HepG2 (cell line): Measurements from ENCODE around the gene SUPT6H. TPM values are rescaled to one million over a fixed set of nuclear protein-coding genes. Genes with fewer than 3 reads are reported as not detected.

Source experiments
- ARID3A ChIP-seq: IDR thresholded peaks from 2 replicates; pipeline ENCODE4 v1.6.1; 2012; ENCODE audit warnings: low read depth, low read length, improper control_type of control experiment
- ATF7 ChIP-seq, 2 experiments: fragments of 450-650 bp in 1 of 2; sonication (generic) in 1 of 2; formaldehyde crosslinking in 1 of 2; IDR thresholded peaks; 2 replicates each; pipeline versions ENCODE4 v1.4.0 to v1.6.1; 2016 to 2020; ENCODE audit warnings: antibody characterized with exemption in 1 of 2, mild to moderate bottlenecking in 1 of 2, missing genetic modification reagents in 1 of 2
- FOSL2 ChIP-seq: sonication (generic); formaldehyde crosslinking; IDR thresholded peaks from 2 replicates; pipeline ENCODE4 v1.4.0; 2020; ENCODE audit warnings: missing genetic modification reagents
- GFI1 ChIP-seq: sonication (generic); formaldehyde crosslinking; IDR thresholded peaks from 2 replicates; pipeline ENCODE4 v1.5.0; 2020; ENCODE audit warnings: missing genetic modification reagents, mild to moderate bottlenecking, borderline replicate concordance
- MIER3 ChIP-seq: IDR thresholded peaks from 2 replicates; pipeline ENCODE4 v1.6.1; 2016; ENCODE audit warnings: missing compliant biosample characterization, borderline replicate concordance
- MIXL1 ChIP-seq: IDR thresholded peaks from 2 replicates; pipeline ENCODE4 v1.6.1; 2016
- NFKB2 ChIP-seq: sonication (generic); formaldehyde crosslinking; IDR thresholded peaks from 2 replicates; pipeline ENCODE4 v1.4.0; 2020; ENCODE audit warnings: missing genetic modification reagents, borderline replicate concordance
- POLR2AphosphoS5 ChIP-seq: IDR thresholded peaks from 2 replicates; pipeline ENCODE4 v1.6.1; 2012; ENCODE audit warnings: low read depth, low read length
- RARG ChIP-seq: sonication (generic); formaldehyde crosslinking; IDR thresholded peaks from 2 replicates; pipeline ENCODE4 v1.4.0; 2020; ENCODE audit warnings: low read depth, mild to moderate bottlenecking, missing genetic modification reagents
- SMAD9 ChIP-seq: sonication (generic); formaldehyde crosslinking; IDR thresholded peaks from 2 replicates; pipeline ENCODE4 v1.5.1; 2020; ENCODE audit warnings: mild to moderate bottlenecking, missing genetic modification reagents
- ZBTB3 ChIP-seq: sonication (generic); formaldehyde crosslinking; IDR thresholded peaks from 2 replicates; pipeline ENCODE4 v1.4.0; 2020; ENCODE audit warnings: low read depth, mild to moderate bottlenecking, moderate library complexity, missing genetic modification reagents, borderline replicate concordance
- ZFP1 ChIP-seq: IDR thresholded peaks from 2 replicates; pipeline ENCODE4 v1.6.1; 2016
- ZNF704 ChIP-seq: sonication (generic); formaldehyde crosslinking; IDR thresholded peaks from 2 replicates; pipeline ENCODE4 v1.8.1; 2023; ENCODE audit warnings: mild to moderate bottlenecking, inconsistent platforms, moderate library complexity, missing genetic modification reagents, borderline replicate concordance
- ZNF788 ChIP-seq: sonication (generic); formaldehyde crosslinking; IDR thresholded peaks from 2 replicates; pipeline ENCODE4 v1.5.0; 2020; ENCODE audit warnings: mild to moderate bottlenecking, missing genetic modification reagents, borderline replicate concordance
- ZSCAN21 ChIP-seq: sonication (generic); formaldehyde crosslinking; IDR thresholded peaks from 2 replicates; pipeline ENCODE4 v1.8.0; 2022; ENCODE audit warnings: mild to moderate bottlenecking, missing genetic modification reagents, moderate library complexity, borderline replicate concordance
- polyA plus RNA-seq, 8 experiments: library from polyadenylated mRNA; depleted of rRNA in 3 of 8; stranded (reverse) in 7 of 8; unstranded in 1 of 8; fragments of >200 nt; fragmentation: Illumina TruSeq in 4 of 8; extraction: Trizol in 4 of 8; gene quantifications; 2 replicates each; pipeline versions ENCODE4 v1.2.1 to v1.2.3, GENCODE V29; 2011 to 2016; ENCODE audit warnings: low read depth in 4 of 8, missing spikeins in 1 of 8, mixed read lengths in 1 of 8; ENCODE audit not compliant: insufficient read depth in 1 of 8
- total RNA-seq, 5 experiments: library from RNA; depleted of rRNA; stranded (reverse); fragments of >200 nt; fragmentation: Illumina TruSeq; extraction: Trizol; gene quantifications; 2 replicates each; pipeline ENCODE4 v1.2.3, GENCODE V29; 2016; ENCODE audit warnings: low read depth in 1 of 5
- TF ChIP-seq, protein P1 (sequence below): sonication (generic); formaldehyde crosslinking; IDR thresholded peaks from 2 replicates; pipeline ENCODE4 v1.4.0; 2020; ENCODE audit warnings: missing genetic modification reagents
- TF ChIP-seq, protein P2 (sequence below), 2 experiments: fragments of 450-650 bp in 1 of 2; sonication (generic) in 1 of 2; formaldehyde crosslinking; IDR thresholded peaks; 2 replicates each; pipeline versions ENCODE4 v1.5.0 to v1.8.0; 2020 to 2022; ENCODE audit warnings: mild to moderate bottlenecking in 1 of 2, missing genetic modification reagents in 1 of 2
- TF ChIP-seq, protein P3 (sequence below): sonication (generic); formaldehyde crosslinking; conservative IDR thresholded peaks from 2 replicates; pipeline ENCODE4 v1.4.0; 2020; ENCODE audit warnings: mild to moderate bottlenecking, missing genetic modification reagents, moderate library complexity

SUPT6H gene
- total and polyA plus RNA-seq, 2 of the 13 experiments (the other 11 are each of a cell fraction or from before 2014, with no cell fraction given): 32.7 to 39.9 TPM

DNA sequence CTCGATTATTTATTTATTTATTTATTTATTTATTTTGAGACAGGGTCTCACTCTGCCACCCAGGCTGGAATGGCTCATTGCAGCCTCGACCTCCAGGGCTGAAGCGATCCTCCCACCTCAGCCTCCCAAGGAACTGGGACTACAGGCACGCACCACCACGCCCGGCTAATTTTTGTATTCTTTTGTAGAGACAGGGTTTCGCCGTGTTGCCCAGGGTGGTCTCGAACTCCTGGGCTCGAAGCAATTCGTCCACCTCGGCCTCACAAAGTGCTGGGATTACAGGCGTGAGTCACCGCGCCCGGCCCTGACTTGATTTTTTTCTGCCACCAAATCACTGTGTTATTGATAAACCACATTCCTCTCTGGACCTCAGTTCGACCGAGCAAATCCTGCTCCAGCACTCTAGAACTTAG is 57.0 kb downstream of the SUPT6H start (continued):
- TF ChIP-seq NFKB2 (CRISPR knock-in tag): 0 out of 2 replicates have a peak, but pooled peaks have one; percentile 40
- TF ChIP-seq ZNF788: 0 out of 2 replicates have a peak, but pooled peaks have one; percentile 15
- TF ChIP-seq ZFP1: 0 out of 2 replicates have a peak, but pooled peaks have one; percentile 8
- peak; percentile 45; the same call in 1 of the 2 replicates for TF ChIP-seq GFI1 (CRISPR knock-in tag)
- TF ChIP-seq, protein P1, sequence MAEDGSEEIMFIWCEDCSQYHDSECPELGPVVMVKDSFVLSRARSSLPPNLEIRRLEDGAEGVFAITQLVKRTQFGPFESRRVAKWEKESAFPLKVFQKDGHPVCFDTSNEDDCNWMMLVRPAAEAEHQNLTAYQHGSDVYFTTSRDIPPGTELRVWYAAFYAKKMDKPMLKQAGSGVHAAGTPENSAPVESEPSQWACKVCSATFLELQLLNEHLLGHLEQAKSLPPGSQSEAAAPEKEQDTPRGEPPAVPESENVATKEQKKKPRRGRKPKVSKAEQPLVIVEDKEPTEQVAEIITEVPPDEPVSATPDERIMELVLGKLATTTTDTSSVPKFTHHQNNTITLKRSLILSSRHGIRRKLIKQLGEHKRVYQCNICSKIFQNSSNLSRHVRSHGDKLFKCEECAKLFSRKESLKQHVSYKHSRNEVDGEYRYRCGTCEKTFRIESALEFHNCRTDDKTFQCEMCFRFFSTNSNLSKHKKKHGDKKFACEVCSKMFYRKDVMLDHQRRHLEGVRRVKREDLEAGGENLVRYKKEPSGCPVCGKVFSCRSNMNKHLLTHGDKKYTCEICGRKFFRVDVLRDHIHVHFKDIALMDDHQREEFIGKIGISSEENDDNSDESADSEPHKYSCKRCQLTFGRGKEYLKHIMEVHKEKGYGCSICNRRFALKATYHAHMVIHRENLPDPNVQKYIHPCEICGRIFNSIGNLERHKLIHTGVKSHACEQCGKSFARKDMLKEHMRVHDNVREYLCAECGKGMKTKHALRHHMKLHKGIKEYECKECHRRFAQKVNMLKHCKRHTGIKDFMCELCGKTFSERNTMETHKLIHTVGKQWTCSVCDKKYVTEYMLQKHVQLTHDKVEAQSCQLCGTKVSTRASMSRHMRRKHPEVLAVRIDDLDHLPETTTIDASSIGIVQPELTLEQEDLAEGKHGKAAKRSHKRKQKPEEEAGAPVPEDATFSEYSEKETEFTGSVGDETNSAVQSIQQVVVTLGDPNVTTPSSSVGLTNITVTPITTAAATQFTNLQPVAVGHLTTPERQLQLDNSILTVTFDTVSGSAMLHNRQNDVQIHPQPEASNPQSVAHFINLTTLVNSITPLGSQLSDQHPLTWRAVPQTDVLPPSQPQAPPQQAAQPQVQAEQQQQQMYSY (CRISPR knock-in tag): no peak
- peak; percentile 46; the same call in 1 of the 2 replicates for TF ChIP-seq ARID3A
- TF ChIP-seq POLR2AphosphoS5: no peak
- no peak for TF ChIP-seq ZNF704 (CRISPR knock-in tag)
- TF ChIP-seq RARG: no peak
- TF ChIP-seq MIER3: no peak
- TF ChIP-seq FOSL2 (CRISPR knock-in tag): peak; percentile 85
- TF ChIP-seq ATF7 (IDR thresholded peaks at IDR 0.05): no peak
- 0 out of 2 replicates have a peak, but pooled peaks have one; percentile 19 for TF ChIP-seq ATF7 (CRISPR knock-in tag; IDR thresholded peaks at IDR 0.05)
- 0 out of 2 replicates have a peak, but pooled peaks have one; percentile 39 for TF ChIP-seq ZSCAN21 (CRISPR knock-in tag)
- TF ChIP-seq, protein P2, sequence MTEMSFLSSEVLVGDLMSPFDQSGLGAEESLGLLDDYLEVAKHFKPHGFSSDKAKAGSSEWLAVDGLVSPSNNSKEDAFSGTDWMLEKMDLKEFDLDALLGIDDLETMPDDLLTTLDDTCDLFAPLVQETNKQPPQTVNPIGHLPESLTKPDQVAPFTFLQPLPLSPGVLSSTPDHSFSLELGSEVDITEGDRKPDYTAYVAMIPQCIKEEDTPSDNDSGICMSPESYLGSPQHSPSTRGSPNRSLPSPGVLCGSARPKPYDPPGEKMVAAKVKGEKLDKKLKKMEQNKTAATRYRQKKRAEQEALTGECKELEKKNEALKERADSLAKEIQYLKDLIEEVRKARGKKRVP (CRISPR knock-in tag; IDR thresholded peaks at IDR 0.05): peak in 1 of 2 experiments; percentile 32; a peak in 1 of 4 replicates
- TF ChIP-seq MIXL1 (CRISPR knock-in tag): no peak
- no peak for TF ChIP-seq SMAD9
- TF ChIP-seq, protein P3, sequence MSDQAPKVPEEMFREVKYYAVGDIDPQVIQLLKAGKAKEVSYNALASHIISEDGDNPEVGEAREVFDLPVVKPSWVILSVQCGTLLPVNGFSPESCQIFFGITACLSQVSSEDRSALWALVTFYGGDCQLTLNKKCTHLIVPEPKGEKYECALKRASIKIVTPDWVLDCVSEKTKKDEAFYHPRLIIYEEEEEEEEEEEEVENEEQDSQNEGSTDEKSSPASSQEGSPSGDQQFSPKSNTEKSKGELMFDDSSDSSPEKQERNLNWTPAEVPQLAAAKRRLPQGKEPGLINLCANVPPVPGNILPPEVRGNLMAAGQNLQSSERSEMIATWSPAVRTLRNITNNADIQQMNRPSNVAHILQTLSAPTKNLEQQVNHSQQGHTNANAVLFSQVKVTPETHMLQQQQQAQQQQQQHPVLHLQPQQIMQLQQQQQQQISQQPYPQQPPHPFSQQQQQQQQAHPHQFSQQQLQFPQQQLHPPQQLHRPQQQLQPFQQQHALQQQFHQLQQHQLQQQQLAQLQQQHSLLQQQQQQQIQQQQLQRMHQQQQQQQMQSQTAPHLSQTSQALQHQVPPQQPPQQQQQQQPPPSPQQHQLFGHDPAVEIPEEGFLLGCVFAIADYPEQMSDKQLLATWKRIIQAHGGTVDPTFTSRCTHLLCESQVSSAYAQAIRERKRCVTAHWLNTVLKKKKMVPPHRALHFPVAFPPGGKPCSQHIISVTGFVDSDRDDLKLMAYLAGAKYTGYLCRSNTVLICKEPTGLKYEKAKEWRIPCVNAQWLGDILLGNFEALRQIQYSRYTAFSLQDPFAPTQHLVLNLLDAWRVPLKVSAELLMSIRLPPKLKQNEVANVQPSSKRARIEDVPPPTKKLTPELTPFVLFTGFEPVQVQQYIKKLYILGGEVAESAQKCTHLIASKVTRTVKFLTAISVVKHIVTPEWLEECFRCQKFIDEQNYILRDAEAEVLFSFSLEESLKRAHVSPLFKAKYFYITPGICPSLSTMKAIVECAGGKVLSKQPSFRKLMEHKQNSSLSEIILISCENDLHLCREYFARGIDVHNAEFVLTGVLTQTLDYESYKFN: 0 out of 2 replicates have a peak, but pooled peaks have one; percentile 13
- no peak for TF ChIP-seq ZBTB3
